Measurements from ENCODE around the gene SETBP1. TPM values are rescaled to one million over a fixed set of nuclear protein-coding genes. Genes with fewer than 3 reads are reported as not detected.

SETBP1 gene
- total RNA-seq, 4 donors from 2014 or later, result 14.5 to 34.2 (median 19.3) TPM

DNA sequence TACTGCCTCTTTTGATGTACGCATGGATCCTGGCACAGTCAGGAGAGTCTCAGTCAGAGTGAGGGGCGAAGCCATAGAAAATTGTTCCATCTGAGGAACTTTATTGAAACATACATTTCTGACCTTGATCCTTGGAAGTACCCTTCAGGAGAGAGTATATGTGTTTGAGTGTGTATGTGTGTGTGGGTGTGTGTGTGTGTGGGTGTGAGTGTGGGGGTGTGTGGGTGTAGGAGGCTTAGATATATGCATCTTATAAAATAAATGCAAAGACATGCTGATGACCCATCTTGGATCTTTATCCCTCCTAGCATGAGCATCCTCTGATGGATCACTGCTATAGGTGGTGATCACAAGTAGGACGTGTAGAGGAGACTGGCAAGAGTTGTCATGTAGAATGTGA is 93.5 kb downstream of the SETBP1 start:
- TF ChIP-seq CTCF (IDR thresholded peaks at IDR 0.05), result no peak
- no peak for ATAC-seq (ENCODE audit: low FRiP score)
- no peak for DNase-seq (ENCODE audit: low spot score)

- no peak for TF ChIP-seq CTCF (IDR thresholded peaks at IDR 0.05)
- ATAC-seq (ENCODE audit: low FRiP score), result no peak
- DNase-seq (ENCODE audit: low spot score), result no peak
Measured at GRCh38 chr18:44777457-44778192, 96.9 kb downstream of the SETBP1 start.

GRCh38 chr18:44778788-44779187 is 98.1 kb downstream of the SETBP1 start:
- no peak for TF ChIP-seq CTCF (IDR thresholded peaks at IDR 0.05)

GRCh38 chr18:44779753-44780292 is 99.1 kb downstream of the SETBP1 start:
- ATAC-seq (ENCODE audit: low FRiP score), result no peak

More at GRCh38 chr18:44778788-44779187, 98.1 kb downstream of the SETBP1 start:
- no peak for ATAC-seq (ENCODE audit: low FRiP score)
- DNase-seq (ENCODE audit: low spot score), result no peak

GRCh38 chr18:44781886-44782285 is 101.2 kb downstream of the SETBP1 start:
- no peak for TF ChIP-seq CTCF (IDR thresholded peaks at IDR 0.05)
- ATAC-seq (ENCODE audit: low FRiP score) (no peak), DNase-seq (ENCODE audit: low spot score) (no peak)

More at GRCh38 chr18:44779753-44780292, 99.1 kb downstream of the SETBP1 start:
- DNase-seq (ENCODE audit: low spot score), result no peak
- TF ChIP-seq CTCF (IDR thresholded peaks at IDR 0.05), result no peak

- ATAC-seq (ENCODE audit: low FRiP score) (no peak), DNase-seq (ENCODE audit: low spot score) (no peak)
- no peak for TF ChIP-seq CTCF (IDR thresholded peaks at IDR 0.05)
Measured at GRCh38 chr18:44782617-44783016, 101.9 kb downstream of the SETBP1 start.

GRCh38 chr18:44783371-44783770 is 102.7 kb downstream of the SETBP1 start:
- no peak for TF ChIP-seq CTCF (IDR thresholded peaks at IDR 0.05)
- no peak for ATAC-seq (ENCODE audit: low FRiP score)
- no peak for DNase-seq (ENCODE audit: low spot score)

All from omental fat pad (tissue), 4 donors.